Retinal pigment epithelial cell (primary cell): ENCODE data around the gene LTF.

ENCODE experiments used
- DNase-seq: peaks from one replicate; pipeline ENCODE4 v3.0.0-alpha.2; 2010; ENCODE audit warnings: low read depth
- H3K4me3 ChIP-seq: 2 replicates; pipeline ENCODE4 v1.5.1; 2011; ENCODE audit warnings: mild to moderate bottlenecking, low read length, control low read depth, moderate library complexity
- TF ChIP-seq, protein P1 (sequence below): conservative IDR thresholded peaks from 2 replicates; pipeline ENCODE4 v1.5.1; 2011; ENCODE audit warnings: low read depth, low read length, control low read depth, inconsistent platforms

The LTF gene

DNA sequence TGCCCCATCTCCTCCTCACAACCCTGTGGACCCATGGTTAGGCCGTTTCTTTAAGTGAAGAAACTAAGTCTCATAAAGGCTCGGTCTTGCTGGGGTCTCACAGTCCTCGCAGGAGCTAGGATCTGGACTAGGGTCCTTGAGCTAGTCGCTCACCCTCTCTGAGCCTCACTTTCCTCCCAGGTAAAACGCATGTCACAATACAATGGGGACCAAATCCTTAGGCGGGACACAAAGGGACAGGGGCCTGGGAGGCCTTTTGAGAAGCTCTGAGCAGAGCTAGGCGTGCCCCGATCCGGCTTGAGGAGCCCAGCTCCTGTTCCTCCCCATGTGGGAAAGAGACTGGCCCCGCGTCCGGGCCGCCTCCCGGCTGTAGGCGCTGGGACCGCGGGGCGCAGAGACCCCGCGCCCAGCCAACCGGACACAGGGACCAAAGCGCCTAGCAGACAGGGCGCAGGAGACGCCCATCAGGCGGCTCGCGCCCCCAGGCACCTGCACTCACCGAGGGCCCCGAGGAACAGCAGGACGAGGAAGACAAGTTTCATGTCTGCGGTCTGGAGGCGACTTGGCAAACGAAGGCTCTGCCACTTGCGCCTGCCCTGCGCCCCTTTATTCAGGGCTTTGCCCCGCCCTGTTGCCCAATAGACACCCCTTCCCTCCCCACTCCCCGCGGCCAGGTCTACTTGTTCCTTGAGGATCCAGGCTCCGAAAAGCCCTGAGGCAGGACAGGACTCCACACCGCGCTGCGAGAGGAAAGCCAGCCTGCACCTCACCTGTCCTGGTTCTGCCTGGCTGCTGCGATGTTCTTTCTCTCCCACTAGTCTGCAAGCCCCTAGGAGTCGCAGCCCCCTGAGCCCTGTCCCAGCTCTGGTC, at the start of gene LTF:
LTF (minus strand) TSS at position 580 of the 870 bp plus-strand sequence; CDS start at position 542, 38 bp downstream.
- DNase-seq: no peak
- no peak within 1 kb of the TSS for H3K4me3 ChIP-seq
- TF ChIP-seq, protein P1, sequence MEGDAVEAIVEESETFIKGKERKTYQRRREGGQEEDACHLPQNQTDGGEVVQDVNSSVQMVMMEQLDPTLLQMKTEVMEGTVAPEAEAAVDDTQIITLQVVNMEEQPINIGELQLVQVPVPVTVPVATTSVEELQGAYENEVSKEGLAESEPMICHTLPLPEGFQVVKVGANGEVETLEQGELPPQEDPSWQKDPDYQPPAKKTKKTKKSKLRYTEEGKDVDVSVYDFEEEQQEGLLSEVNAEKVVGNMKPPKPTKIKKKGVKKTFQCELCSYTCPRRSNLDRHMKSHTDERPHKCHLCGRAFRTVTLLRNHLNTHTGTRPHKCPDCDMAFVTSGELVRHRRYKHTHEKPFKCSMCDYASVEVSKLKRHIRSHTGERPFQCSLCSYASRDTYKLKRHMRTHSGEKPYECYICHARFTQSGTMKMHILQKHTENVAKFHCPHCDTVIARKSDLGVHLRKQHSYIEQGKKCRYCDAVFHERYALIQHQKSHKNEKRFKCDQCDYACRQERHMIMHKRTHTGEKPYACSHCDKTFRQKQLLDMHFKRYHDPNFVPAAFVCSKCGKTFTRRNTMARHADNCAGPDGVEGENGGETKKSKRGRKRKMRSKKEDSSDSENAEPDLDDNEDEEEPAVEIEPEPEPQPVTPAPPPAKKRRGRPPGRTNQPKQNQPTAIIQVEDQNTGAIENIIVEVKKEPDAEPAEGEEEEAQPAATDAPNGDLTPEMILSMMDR: no peak

DNA sequence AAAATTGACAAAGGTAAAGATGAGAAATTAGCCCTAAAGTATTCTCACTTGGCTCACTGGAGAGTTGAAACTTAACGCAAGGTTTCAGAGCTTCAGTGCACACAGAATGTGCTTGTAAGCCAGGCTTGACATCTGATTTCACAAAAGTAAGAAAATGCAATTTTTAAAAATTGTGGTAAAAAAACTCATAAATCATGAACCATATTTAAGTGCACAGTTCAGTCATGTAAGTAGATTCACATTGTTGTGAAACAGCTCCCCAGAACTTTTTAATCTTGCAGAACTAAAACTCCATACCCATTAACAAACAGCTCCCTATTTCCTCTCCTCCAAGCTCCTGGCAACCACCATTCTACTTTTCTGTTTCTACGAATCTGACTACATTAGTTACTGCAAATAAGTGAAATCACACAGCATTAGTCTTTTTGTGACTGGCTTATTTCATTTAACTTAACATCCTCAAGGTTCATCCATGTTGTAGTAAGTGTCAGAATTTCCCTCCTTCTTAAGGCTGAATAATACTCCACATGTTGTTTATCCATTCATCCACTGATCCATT, 47.6 kb upstream of the LTF start:
- H3K4me3 ChIP-seq: no peak overlapping the region
- no peak for DNase-seq
- TF ChIP-seq, protein P1: no peak

DNA sequence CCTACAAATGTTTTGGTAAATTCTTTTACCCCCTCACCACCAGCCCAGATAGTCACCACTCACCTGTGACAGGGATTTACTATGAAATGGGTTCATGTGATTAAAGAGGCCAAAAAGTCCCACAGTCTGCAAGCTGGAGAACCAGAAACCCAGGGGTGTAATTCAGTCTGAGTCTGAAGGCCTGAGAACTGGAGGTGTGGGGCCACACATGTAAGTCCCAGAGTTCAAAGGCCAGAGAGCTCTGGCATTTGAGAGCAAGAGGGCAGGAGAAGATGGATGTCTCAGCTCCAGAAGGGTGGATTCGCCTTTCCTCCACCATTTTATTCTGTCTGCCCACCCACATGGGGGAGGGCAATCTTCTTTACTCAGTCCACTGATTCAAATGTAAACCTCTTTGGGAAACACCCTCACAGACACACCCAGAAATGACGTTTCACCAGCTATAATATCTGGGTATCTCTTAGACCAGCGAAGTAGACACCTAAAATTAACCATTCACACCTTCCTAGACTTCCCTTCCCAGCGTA, 45.0 kb upstream of the LTF start:
- TF ChIP-seq, protein P1: no peak
- H3K4me3 ChIP-seq: no peak overlapping the region
- DNase-seq: no peak

DNA sequence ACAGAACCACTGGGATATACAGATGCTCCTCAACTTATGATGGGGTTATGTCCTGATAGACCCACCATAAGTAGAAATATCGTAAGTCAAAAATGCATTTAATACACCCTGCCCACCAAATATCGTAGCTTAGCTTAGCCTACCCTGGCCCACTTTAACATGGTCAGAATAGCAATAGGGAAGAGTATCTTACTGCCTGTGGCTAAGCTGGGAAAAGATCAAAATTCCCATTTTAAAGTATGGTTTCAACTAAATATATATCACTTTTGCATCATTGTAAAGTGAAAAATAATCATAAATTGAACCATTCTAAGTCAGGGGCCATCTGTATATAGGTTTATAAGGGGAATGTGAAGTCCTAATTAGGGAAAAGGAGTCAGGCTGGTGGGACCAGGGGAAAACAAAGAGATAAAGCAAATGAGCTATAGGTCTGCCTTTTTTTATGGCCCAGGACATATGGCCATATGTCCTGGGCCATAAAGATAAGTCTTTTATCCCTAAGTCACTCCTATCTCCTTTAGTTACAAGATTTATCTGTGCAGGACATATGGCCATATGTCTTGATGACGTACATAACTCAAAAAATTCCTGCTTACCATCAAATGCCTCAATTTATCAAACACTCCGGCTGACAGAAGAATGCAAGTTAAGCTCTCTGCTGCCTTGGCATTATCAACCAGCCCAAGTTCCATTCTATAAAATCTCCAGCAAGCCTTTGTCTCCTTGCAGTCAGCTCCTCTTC, 44.3 kb upstream of the LTF start:
- no peak overlapping the region for H3K4me3 ChIP-seq
- DNase-seq: no peak
- TF ChIP-seq, protein P1: no peak

DNA sequence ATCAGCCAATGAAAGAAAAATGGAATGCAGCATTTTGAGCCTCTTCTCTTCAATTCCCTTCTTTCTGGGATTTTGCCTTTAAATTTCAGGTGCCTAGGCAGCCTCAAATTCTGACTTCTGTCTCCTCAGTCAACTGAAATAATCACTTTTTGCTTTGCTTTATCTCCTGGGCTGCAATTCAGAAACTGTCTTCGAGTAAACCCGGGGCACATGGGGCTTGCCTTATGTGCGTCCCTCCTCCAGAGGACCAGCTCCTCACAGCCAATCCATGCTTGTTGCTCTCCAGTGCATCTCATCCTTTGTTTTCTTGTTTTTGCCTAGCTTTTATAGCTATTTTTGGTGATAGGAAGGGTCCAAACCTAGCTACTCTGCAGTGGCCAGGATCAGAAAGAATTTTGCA, 41.8 kb upstream of the LTF start:
- no peak for DNase-seq
- no peak overlapping the region for H3K4me3 ChIP-seq
- TF ChIP-seq, protein P1: no peak

DNA sequence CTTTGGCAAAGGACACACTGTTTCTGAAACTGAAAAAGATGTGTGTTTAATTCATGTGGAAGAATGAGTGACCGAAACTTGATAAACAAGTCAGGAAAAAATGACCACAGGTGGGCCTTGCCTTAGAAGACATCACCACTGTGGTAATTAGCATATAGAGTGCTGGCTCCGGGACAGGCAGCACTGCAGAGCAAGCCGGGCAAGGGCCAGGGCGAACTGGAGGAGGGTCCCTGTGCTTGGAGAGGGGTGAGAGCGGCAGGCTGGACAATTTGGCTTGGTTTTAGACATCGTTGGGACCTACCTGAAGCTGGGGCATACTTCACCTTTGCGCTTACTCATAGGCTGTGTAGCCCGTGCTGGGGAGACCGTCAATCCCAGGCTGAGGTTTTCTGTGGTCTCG, 41.2 kb upstream of the LTF start:
- H3K4me3 ChIP-seq: no peak overlapping the region
- no peak for DNase-seq
- TF ChIP-seq, protein P1: no peak
